ENCODE data around the gene USP47. TPM values are rescaled to one million over a fixed set of nuclear protein-coding genes. Genes with fewer than 3 reads are reported as not detected.

USP47 gene
- total RNA-seq, 4 donors from 2014 or later, result 85.2 to 154 (median 94.5) TPM

GRCh38 chr11:11842421-11843008 is 743 bp downstream of the USP47 start:
- no peaks in the 10 kb centered on the region for H3K27me3 ChIP-seq
- DNase-seq, result peak; percentile 51 to 53
- peak overlapping the region; percentile 96 to 99 (median 99) for H3K27ac ChIP-seq
- 0 to 1% methylated on average over 18 of the region's 18 CpGs for WGBS, 2 donors
- no peaks in the 10 kb centered on the region for H3K36me3 ChIP-seq
- intact Hi-C loops (cut with DNase I), result no loop called here
- peaks cover 32 to 33% of the 10 kb centered on the region in 2 donors for H3K4me1 ChIP-seq
- H3K9me3 ChIP-seq, result no peaks in the 10 kb centered on the region
- TF ChIP-seq CTCF (IDR thresholded peaks at IDR 0.05), result no peak
- peak in 1 of 2 donors; percentile 64 for TF ChIP-seq POLR2A (IDR thresholded peaks at IDR 0.05)
- H3K4me3 ChIP-seq (replicated peaks in 1 of 3), result peak overlapping the region; percentile 58 to 83 (median 60)

GRCh38 chr11:11843211-11843621 is 1.4 kb downstream of the USP47 start:
- Histone ChIP-seq H3K27me3 (no peaks in the 10 kb centered on the region), H3K36me3 (no peaks in the 10 kb centered on the region), H3K9me3 (no peaks in the 10 kb centered on the region), H3K4me3 (replicated peaks in 1 of 3) (peak overlapping the region in 2 of 3 donors; percentile 5 to 58), H3K4me1 (peaks cover 32 to 40% of the 10 kb centered on the region in 2 donors), H3K27ac (peak overlapping the region; percentile 96 to 99 (median 99))
- no peak for DNase-seq
- WGBS, 2 donors, result 1 to 3% methylated on average over 3 of the region's 3 CpGs
- TF ChIP-seq POLR2A (IDR thresholded peaks at IDR 0.05) (peak in 1 of 2 donors; percentile 61), CTCF (IDR thresholded peaks at IDR 0.05) (no peak)
- intact Hi-C loops (cut with DNase I), result no loop called here

- H3K27ac ChIP-seq, result peak overlapping the region; percentile 96 to 99 (median 99)
- intact Hi-C loops (cut with DNase I), result no loop called here
- H3K9me3 ChIP-seq, result no peaks in the 10 kb centered on the region
- TF ChIP-seq POLR2A (IDR thresholded peaks at IDR 0.05) (no peak), CTCF (IDR thresholded peaks at IDR 0.05) (no peak)
- 20 to 30% methylated on average over 2 of the region's 2 CpGs for WGBS, 2 donors
- no peak overlapping the region for H3K4me3 ChIP-seq (replicated peaks in 1 of 3)
- H3K36me3 ChIP-seq, result no peaks in the 10 kb centered on the region
- peaks cover 32 to 44% of the 10 kb centered on the region in 2 donors for H3K4me1 ChIP-seq
- no peaks in the 10 kb centered on the region for H3K27me3 ChIP-seq
- DNase-seq, result no peak
Measured at GRCh38 chr11:11843642-11844041, 1.9 kb downstream of the USP47 start.

- TF ChIP-seq CTCF (IDR thresholded peaks at IDR 0.05) (no peak), POLR2A (IDR thresholded peaks at IDR 0.05) (no peak)
- Histone ChIP-seq H3K4me3 (replicated peaks in 1 of 3) (no peak overlapping the region), H3K27ac (peak overlapping the region; percentile 96 to 99 (median 99)), H3K9me3 (no peaks in the 10 kb centered on the region), H3K36me3 (no peaks in the 10 kb centered on the region), H3K4me1 (peaks cover 38 to 50% of the 10 kb centered on the region in 2 donors), H3K27me3 (no peaks in the 10 kb centered on the region)
- intact Hi-C loops (cut with DNase I), result no loop called here
- WGBS, 2 donors, result 33 to 40% methylated on average over 1 of the region's 1 CpG
- no peak for DNase-seq
Measured at GRCh38 chr11:11844272-11844671, 2.5 kb downstream of the USP47 start.

GRCh38 chr11:11845071-11845470 is 3.3 kb downstream of the USP47 start:
- DNase-seq, result peak; percentile 10 to 18
- intact Hi-C loops (cut with DNase I), result no loop called here
- no peaks in the 10 kb centered on the region for H3K36me3 ChIP-seq
- peaks cover 44 to 58% of the 10 kb centered on the region in 2 donors for H3K4me1 ChIP-seq
- TF ChIP-seq POLR2A (IDR thresholded peaks at IDR 0.05) (no peak), CTCF (IDR thresholded peaks at IDR 0.05) (no peak)
- H3K27me3 ChIP-seq, result no peaks in the 10 kb centered on the region
- no peak overlapping the region for H3K4me3 ChIP-seq (replicated peaks in 1 of 3)
- peak overlapping the region in 2 of 3 donors; percentile 99 for H3K27ac ChIP-seq
- no peaks in the 10 kb centered on the region for H3K9me3 ChIP-seq

All from thyroid gland (tissue), 4 donors.